Measurements from ENCODE around the gene GALNT11. TPM values are rescaled to one million over a fixed set of nuclear protein-coding genes. Genes with fewer than 3 reads are reported as not detected.

The GALNT11 gene
- total and polyA plus RNA-seq, 9 of the 15 experiments (the other 6 are each of a cell fraction or from before 2014, with no cell fraction given): 8.2 to 59.5 (median 36.5) TPM

- TF ChIP-seq STAT6 (CRISPR knock-in tag; IDR thresholded peaks at IDR 0.05): peak; percentile 83; the same call in 1 of the 2 replicates
- TF ChIP-seq CCAR2 (IDR thresholded peaks at IDR 0.05; ENCODE audit: low read depth, low read length): no peak
- TF ChIP-seq ETV6 (IDR thresholded peaks at IDR 0.05; ENCODE audit: borderline replicate concordance in 1 of 2, low read depth in 2 of 2, low read length in 1 of 2): no peak
- no peak for TF ChIP-seq ETV6 (CRISPR knock-in tag; IDR thresholded peaks at IDR 0.05; ENCODE audit: borderline replicate concordance)
- TF ChIP-seq NFRKB (IDR thresholded peaks at IDR 0.05; ENCODE audit: low read depth): peak; percentile 67; the same call in 1 of the 2 replicates
- TF ChIP-seq FOXJ2 (tag; IDR thresholded peaks at IDR 0.05): no peak
- TF ChIP-seq, protein P1, sequence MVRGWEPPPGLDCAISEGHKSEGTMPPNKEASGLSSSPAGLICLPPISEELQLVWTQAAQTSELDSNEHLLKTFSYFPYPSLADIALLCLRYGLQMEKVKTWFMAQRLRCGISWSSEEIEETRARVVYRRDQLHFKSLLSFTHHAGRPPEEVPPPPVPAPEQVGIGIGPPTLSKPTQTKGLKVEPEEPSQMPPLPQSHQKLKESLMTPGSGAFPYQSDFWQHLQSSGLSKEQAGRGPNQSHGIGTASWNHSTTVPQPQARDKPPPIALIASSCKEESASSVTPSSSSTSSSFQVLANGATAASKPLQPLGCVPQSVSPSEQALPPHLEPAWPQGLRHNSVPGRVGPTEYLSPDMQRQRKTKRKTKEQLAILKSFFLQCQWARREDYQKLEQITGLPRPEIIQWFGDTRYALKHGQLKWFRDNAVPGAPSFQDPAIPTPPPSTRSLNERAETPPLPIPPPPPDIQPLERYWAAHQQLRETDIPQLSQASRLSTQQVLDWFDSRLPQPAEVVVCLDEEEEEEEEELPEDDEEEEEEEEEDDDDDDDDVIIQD (CRISPR knock-in tag; IDR thresholded peaks at IDR 0.05): no peak
- TF ChIP-seq ZNF133 (CRISPR knock-in tag; IDR thresholded peaks at IDR 0.05): 0 out of 2 replicates have a peak, but pooled peaks have one; percentile 11
- TF ChIP-seq ZNF24 (IDR thresholded peaks at IDR 0.05): peak; percentile 61
- peak in 1 of 2 experiments; percentile 70; a peak in 3 of 4 replicates for TF ChIP-seq TBL1XR1 (IDR thresholded peaks at IDR 0.05; ENCODE audit: low read length in 2 of 2)
- TF ChIP-seq, protein P2, sequence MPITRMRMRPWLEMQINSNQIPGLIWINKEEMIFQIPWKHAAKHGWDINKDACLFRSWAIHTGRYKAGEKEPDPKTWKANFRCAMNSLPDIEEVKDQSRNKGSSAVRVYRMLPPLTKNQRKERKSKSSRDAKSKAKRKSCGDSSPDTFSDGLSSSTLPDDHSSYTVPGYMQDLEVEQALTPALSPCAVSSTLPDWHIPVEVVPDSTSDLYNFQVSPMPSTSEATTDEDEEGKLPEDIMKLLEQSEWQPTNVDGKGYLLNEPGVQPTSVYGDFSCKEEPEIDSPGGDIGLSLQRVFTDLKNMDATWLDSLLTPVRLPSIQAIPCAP (CRISPR knock-in tag; IDR thresholded peaks at IDR 0.05; ENCODE audit: borderline replicate concordance): no peak; the same call in 1 of the 2 replicates
- TF ChIP-seq MAX (CRISPR knock-in tag; IDR thresholded peaks at IDR 0.05): peak; percentile 89
- no peak for TF ChIP-seq STAT5B (CRISPR knock-in tag; IDR thresholded peaks at IDR 0.05)
- no peak for TF ChIP-seq PPARD (CRISPR knock-in tag; IDR thresholded peaks at IDR 0.05)
- TF ChIP-seq ZNF124 (CRISPR knock-in tag; IDR thresholded peaks at IDR 0.05): no peak
- TF ChIP-seq, protein P3, sequence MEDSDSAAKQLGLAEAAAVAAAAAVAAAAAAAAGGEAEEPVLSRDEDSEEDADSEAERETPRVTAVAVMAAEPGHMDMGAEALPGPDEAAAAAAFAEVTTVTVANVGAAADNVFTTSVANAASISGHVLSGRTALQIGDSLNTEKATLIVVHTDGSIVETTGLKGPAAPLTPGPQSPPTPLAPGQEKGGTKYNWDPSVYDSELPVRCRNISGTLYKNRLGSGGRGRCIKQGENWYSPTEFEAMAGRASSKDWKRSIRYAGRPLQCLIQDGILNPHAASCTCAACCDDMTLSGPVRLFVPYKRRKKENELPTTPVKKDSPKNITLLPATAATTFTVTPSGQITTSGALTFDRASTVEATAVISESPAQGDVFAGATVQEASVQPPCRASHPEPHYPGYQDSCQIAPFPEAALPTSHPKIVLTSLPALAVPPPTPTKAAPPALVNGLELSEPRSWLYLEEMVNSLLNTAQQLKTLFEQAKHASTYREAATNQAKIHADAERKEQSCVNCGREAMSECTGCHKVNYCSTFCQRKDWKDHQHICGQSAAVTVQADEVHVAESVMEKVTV (CRISPR knock-in tag; IDR thresholded peaks at IDR 0.05): no peak
- TF ChIP-seq CBX5 (IDR thresholded peaks at IDR 0.05; ENCODE audit: borderline replicate concordance, low read depth): 0 out of 2 replicates have a peak, but pooled peaks have one; percentile 31
- TF ChIP-seq RFX5 (IDR thresholded peaks at IDR 0.05; ENCODE audit: low read depth, low read length): no peak
Observed at GRCh38 chr7:152025077-152025936, at the start of gene GALNT11 (continued).
